GM21717 (cell line): ENCODE results near the gene TBC1D32.
"Not testable (repeated sequence)": the region's sequence is repeated elsewhere in the genome, so short reads cannot be mapped to it uniquely, and the experiment has no call there.

Source experiments
- ATAC-seq: cut with Tn5 transposase; IDR thresholded peaks from one replicate; pipeline ENCODE4 v1.9.1; 2021; ENCODE audit warnings: mild to moderate bottlenecking, moderate library complexity; ENCODE audit not compliant: unreplicated experiment

TBC1D32 gene

GRCh38 chr6:121223212-121223611 is 111.1 kb downstream of the TBC1D32 start:
- no peak for ATAC-seq

DNA sequence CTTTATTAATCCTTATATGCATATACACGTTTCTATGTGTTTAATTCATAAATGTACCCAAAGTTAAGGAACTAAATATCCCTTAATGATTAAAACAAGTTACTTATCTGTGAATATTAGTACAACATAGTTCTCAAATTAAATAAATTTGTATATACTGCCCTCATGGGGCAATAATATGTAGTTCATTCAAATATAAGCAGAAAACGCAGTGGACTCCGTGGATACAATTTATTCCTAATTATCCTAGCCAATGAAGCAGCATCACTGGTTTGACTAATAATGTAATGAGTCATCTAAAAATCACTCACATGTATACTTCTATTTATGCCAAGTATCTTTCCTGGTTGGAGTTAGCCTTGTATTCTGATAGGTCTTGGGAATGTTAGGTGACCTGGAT is 111.6 kb downstream of the TBC1D32 start:
- no peak for ATAC-seq

GRCh38 chr6:121216928-121217327 is 117.4 kb downstream of the TBC1D32 start:
- ATAC-seq: no peak

DNA sequence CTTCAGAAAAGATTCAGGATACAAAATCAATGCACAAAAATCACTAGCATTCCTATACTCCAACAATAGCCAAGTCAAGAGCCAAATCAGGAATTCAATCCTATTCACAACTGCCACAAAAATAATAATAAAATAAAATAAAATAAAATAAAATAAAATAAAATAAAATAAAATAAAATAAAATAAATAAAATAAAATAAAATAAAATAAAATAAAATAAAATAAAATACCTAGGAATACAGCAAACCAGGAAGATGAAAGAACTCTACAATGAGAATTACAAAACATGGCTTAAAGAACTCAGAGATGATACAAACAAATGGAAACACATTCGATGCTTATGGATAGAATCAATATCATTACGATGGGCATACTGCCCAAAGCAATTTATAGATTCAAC is 120.9 kb downstream of the TBC1D32 start:
- ATAC-seq: not testable (repeated sequence)

DNA sequence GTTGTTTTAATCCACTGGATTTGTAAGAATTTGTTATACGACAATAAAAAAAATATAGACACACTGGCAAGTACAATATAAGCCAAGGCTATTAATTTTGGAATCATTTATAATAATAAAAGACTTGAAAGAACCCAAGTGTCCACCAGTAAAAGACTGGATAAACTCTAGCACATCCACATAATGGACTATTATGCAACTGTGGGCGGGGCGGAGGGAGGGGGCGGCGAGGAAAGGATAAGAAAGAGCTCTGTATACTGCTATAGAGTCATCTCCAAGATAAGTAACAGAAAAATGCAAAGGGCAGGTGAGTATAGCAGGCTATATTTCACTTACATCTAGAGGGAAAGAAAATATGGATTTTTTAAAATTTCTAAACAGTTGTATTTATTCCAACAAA is 123.3 kb downstream of the TBC1D32 start:
- no peak for ATAC-seq

DNA sequence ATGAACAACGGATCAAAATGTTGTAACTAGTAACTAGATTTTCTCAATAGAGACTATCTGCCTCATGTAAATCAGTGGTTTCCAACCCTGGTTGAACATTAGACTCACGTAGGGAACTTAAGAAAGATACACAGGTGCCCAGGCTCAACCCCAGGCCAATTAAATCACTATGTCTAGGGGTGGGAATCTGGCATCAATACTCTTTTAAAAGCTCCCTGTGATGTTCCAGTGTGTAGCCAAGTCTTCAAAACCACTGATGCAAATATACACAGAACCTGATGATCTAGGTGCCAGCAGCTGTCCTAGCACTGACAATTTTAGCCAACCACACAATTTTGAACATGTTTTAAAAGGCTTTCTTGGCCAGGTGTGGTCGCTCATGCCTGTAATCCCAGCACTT is 128.7 kb downstream of the TBC1D32 start:
- no peak for ATAC-seq

DNA sequence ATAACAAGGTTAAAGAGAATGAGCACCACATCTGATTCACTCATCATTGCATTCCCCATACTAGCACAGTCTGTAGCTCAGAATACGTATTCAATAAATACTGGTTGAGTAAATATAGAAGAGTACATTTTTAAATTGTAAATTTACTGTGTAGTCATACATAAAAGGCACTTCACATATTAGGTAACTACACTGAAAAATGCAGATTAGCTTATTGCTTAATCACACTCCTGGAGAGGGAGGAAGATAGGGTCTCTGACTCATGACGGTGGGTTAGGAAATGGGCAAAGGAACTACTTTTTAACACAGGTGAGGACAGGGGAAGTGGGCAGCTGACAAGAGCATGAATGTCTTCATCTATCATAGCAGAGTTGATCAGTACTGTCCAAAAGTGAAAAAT is 133.2 kb downstream of the TBC1D32 start:
- ATAC-seq: no peak

- ATAC-seq: not testable (repeated sequence)
These were observed 138.2 kb downstream of the TBC1D32 start for GRCh38 chr6:121196042-121196441.

DNA sequence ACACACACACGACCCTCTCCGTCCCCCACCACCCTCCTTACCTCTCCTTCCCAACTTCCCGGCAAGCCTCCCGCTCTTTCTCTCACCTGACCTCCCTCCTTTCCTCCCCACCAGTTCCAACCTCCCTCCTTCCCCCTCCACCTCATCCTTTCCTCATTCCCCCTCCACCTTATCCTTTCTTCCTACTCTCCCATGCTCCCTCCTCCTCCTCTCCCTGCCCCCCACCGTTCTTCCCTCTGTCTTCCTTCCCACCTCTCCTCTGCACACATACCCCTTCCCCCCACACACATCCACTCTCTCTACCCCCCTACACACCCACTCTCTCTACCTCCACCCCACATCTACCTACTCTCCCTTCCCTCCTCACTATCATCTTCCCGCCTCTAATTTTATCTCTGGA is 144.2 kb downstream of the TBC1D32 start:
- no peak for ATAC-seq

DNA sequence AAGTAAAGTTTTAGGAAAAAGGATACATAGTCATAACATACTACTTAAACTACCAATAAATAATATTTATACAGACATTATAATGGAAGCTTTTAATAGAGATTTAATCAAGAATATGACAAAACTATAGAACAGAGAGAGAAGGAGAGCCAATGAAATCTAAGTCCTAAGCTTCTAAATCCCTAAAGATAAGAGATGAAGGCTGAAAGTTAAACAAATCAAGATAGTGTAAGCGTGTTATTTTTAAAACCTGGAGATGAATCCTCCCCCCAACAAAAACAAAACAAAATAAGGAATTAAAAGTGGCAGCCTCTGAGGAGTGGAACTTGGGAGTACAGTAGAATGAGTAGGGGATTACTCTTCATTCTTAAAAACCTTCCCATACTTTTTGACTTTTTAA is 145.9 kb downstream of the TBC1D32 start:
- ATAC-seq: no peak

DNA sequence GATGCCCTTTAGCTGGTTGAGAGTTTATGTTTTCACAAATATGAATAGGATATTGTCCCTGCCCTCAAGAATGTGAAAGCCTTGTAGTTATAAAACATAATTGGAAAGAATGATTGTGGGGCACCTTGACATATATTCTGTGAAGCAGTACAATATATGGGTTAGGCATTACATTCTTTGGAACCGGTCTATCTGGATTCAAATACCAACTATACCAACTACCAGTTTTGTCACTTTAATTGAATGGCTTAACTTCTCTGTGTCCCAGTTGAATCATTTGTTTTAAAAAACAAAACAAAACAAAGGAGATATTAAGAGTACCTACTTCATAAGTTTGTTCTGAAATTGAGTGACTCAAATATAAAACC is 146.5 kb downstream of the TBC1D32 start:
- no peak for ATAC-seq

- ATAC-seq: no peak
These were observed 147.0 kb downstream of the TBC1D32 start for GRCh38 chr6:121187200-121187832.

GRCh38 chr6:121183742-121184141 is 150.5 kb downstream of the TBC1D32 start:
- ATAC-seq: no peak

DNA sequence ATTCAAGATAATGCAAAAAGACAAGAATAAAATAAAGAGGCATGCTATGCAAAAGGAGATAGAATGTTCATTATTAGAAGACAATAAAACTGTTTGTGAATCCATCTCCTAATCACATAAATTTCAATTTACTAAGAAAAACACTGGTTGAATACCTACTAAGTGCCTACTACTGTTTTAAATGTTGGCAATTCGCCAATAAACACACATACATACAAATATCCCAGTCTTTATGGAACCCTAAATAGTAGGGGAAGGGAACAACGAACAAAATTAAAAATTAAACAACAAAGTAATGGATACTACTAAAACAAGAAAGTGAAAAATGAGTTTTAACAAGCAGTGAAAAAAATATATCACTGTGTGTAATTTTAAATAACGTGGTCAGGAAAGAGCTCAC is 158.5 kb downstream of the TBC1D32 start:
- ATAC-seq: no peak

GRCh38 chr6:121172451-121172850 is 161.8 kb downstream of the TBC1D32 start:
- ATAC-seq: not testable (repeated sequence)

DNA sequence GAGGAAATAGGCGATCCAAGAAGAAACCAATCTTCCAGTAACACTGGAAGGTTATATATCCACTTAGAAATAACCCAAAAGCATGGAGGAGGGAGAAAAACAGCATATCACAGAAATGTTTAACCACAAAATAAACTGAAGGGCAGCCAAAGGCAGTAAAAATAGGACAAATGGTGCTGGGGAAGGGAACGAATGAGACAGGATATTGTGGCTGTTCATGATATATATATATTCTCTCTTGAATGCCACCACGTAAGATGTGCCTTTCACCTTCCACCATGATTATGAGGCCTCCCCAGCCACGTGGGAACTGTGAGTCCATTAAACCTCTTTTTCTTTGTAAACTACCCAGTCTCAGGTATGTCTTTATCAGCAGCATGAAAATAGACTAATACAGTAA is 162.4 kb downstream of the TBC1D32 start:
- ATAC-seq: no peak

GRCh38 chr6:121161886-121162285 is 172.4 kb downstream of the TBC1D32 start:
- no peak for ATAC-seq

- ATAC-seq: no peak
These were observed 174.0 kb downstream of the TBC1D32 start for GRCh38 chr6:121160276-121160675.

- ATAC-seq: no peak
These were observed 175.4 kb downstream of the TBC1D32 start for GRCh38 chr6:121158891-121159290.

DNA sequence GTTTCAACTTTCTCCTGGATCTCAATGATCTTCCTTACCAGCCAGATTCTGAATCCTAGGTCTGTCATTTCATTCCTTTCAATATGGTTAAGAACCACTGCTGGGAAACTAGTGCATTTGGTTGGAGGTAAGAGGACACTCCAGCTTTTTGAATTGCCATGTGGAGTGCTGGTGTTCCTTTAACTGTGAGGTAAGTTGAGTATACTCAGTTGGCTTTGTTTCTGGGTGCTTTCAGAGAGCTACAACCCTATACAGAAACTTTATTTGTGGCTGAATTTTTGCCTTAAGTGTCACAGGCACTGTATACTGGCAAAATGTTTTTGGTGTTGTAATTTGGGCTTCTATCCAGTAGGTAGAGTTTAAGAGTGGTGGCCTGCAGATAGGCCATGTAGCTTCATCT is 175.8 kb downstream of the TBC1D32 start:
- no peak for ATAC-seq

DNA sequence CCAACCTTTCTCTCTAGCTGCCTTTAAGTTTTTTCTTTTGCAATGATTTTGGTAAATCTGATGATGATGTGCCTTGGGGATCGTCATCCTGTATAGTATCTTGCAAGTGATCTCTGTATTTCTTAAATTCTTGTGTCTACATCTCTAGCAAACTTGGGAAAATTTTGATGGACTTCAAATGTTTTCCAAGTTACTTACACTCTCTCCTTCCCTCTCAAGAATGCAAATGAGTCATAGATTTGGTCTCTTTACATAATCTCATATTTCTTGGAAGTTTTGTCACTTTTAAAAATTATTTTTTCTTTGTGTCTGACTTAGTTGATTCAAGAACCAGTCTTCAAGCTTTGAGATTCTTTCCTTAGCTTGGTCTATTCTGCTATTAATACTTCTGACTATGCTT is 176.4 kb downstream of the TBC1D32 start:
- ATAC-seq: no peak

GRCh38 chr6:121143476-121143875 is 190.8 kb downstream of the TBC1D32 start:
- no peak for ATAC-seq

GRCh38 chr6:121142093-121142492 is 192.2 kb downstream of the TBC1D32 start:
- ATAC-seq: no peak
